ENCODE data around the gene ZBTB42.

GRCh38 chr14:104777808-104778249 lies 23.1 kb upstream of the ZBTB42 start:
- TF ChIP-seq POLR2A (IDR thresholded peaks at IDR 0.05; ENCODE audit: low read depth, low read length) (no peak), POLR2AphosphoS5 (IDR thresholded peaks at IDR 0.05; ENCODE audit: low read depth, low read length) (no peak)
